ENCODE data around the gene MRPL42. TPM values are rescaled to one million over a fixed set of nuclear protein-coding genes. Genes with fewer than 3 reads are reported as not detected.

MRPL42 gene
- total and polyA plus RNA-seq, 11 donors = 23.0 to 53.0 (median 46.2) TPM

GRCh38 chr12:93443576-93443975 is 23.7 kb upstream of the MRPL42 start:
- Histone ChIP-seq H3K4me1 (peaks cover 0 to 33% (median 24%) of the 10 kb centered on the region in 12 donors), H3K27ac (no peak overlapping the region), H3K9me3 (no peaks in the 10 kb centered on the region), H3K27me3 (no peaks in the 10 kb centered on the region), H3K36me3 (no peaks in the 10 kb centered on the region), H3K4me3 (no peak overlapping the region)
- WGBS, 4 donors = 94 to 97% (median 94%) methylated on average over 4 of the region's 4 CpGs
- intact Hi-C loops (cut with DNase I) = no loop called here
- TF ChIP-seq CTCF (IDR thresholded peaks at IDR 0.05) (no peak), POLR2A (IDR thresholded peaks at IDR 0.05) (no peak)
- DNase-seq (no peak), ATAC-seq (no peak)

GRCh38 chr12:93447555-93448290 is 19.6 kb upstream of the MRPL42 start:
- no peaks in the 10 kb centered on the region for H3K36me3 ChIP-seq
- DNase-seq (no peak), ATAC-seq (no peak)
- intact Hi-C loops (cut with DNase I) = no loop called here
- 66 to 74% (median 68%) methylated on average over 4 of the region's 4 CpGs for WGBS, 4 donors
- H3K27me3 ChIP-seq = no peaks in the 10 kb centered on the region
- H3K27ac ChIP-seq = no peak overlapping the region
- no peak overlapping the region for H3K4me3 ChIP-seq
- peaks cover 0 to 5% (median 3%) of the 10 kb centered on the region in 12 donors for H3K4me1 ChIP-seq
- H3K9me3 ChIP-seq = no peaks in the 10 kb centered on the region
- TF ChIP-seq POLR2A (IDR thresholded peaks at IDR 0.05) = no peak

GRCh38 chr12:93448796-93449195 is 18.5 kb upstream of the MRPL42 start:
- no peak overlapping the region for H3K27ac ChIP-seq
- WGBS, 4 donors = 49 to 54% (median 53%) methylated on average over 5 of the region's 5 CpGs
- no peaks in the 10 kb centered on the region for H3K36me3 ChIP-seq
- ATAC-seq = peak in 1 of 4 donors; percentile 47
- intact Hi-C loops (cut with DNase I) = no loop called here
- H3K9me3 ChIP-seq = no peaks in the 10 kb centered on the region
- no peaks in the 10 kb centered on the region for H3K4me1 ChIP-seq
- TF ChIP-seq CTCF (IDR thresholded peaks at IDR 0.05) = no peak
- no peak for TF ChIP-seq POLR2A (IDR thresholded peaks at IDR 0.05)
- no peak for DNase-seq
- H3K4me3 ChIP-seq = no peak overlapping the region
- H3K27me3 ChIP-seq = no peaks in the 10 kb centered on the region

- Histone ChIP-seq H3K9me3 (no peaks in the 10 kb centered on the region), H3K27me3 (no peaks in the 10 kb centered on the region), H3K4me3 (no peak overlapping the region), H3K36me3 (no peaks in the 10 kb centered on the region), H3K4me1 (no peaks in the 10 kb centered on the region), H3K27ac (no peak overlapping the region)
- WGBS, 4 donors = 87 to 93% (median 91%) methylated on average over 1 of the region's 1 CpG
- no peak for DNase-seq
- no peak for TF ChIP-seq POLR2A (IDR thresholded peaks at IDR 0.05)
- TF ChIP-seq CTCF (IDR thresholded peaks at IDR 0.05) = no peak
- intact Hi-C loops (cut with DNase I) = no loop called here
- no peak for ATAC-seq
Measured at GRCh38 chr12:93449277-93449676, 18.0 kb upstream of the MRPL42 start.

Measured in heart left ventricle (tissue), 16 donors.